ENCODE data around the gene PPID.
"Not testable (repeated sequence)": the region's sequence is repeated elsewhere in the genome, so short reads cannot be mapped to it uniquely, and the experiment has no call there.

- not testable (repeated sequence) for TF ChIP-seq CTCF (conservative IDR thresholded peaks at IDR 0.05); EZH2 (IDR thresholded peaks at IDR 0.05; ENCODE audit: low read depth)
Observed at GRCh38 chr4:158663707-158664625, 59.2 kb downstream of the PPID start.
